Measurements from ENCODE around the gene ARHGEF18.
"Not testable (repeated sequence)": the region's sequence is repeated elsewhere in the genome, so short reads cannot be mapped to it uniquely, and the experiment has no call there.

ARHGEF18 gene

DNA sequence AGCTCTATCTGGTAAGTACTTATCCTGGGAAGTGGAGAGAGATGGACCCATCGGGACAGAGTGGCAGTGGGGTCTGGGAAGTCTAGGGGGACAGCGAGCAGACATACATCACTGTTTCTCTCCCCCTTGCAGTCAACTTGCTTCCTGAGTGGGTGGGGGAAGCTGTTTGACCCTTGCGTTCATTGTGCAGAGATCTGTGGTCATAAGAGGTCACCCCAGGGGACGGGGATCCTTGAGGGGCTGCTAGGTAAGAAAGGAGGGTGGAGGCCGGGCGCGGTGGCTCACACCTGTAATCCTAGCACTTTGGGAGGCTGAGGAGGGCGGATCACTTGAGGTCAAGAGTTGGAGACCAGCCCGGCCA, 474 bp downstream of the ARHGEF18 start:
- DNase-seq (ENCODE audit: low spot score) = no peak

DNA sequence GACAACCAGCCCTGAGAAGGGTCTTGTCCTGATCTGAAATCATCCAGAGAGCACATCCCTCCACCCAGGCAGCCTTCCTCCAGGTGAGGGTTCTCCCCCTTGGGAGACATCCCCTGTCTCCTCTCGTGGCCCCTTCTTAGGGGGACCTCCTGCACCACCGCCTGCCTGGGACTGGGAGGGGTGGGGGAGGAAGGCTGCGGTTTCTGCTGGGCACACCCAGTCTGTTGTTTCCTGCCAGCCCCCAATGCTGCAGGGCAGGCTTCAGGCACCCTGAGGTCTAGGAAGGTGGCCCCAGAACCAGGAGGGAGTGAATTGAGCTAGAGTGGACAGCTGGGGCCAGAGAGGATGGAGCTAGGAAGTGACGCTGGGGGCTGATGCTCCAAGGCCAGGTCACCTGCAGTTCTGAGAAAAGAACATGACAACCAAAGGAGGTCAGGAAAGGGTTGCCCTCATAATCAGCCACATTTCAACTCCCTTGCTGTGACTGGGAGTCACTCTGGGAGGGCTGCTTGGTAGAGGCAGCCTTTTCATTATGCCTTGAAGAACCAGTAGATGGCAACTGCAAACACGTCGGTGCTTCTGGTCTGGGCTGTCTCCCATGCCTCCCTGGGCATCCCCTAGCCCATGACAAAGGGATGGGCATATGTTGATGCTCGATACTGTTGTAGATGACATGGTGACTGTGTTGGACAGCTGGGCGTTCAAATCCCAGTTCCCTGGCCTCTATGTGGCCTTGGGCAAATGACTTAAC, 1.4 kb downstream of the ARHGEF18 start:
- no peak for DNase-seq (ENCODE audit: low spot score)

DNA sequence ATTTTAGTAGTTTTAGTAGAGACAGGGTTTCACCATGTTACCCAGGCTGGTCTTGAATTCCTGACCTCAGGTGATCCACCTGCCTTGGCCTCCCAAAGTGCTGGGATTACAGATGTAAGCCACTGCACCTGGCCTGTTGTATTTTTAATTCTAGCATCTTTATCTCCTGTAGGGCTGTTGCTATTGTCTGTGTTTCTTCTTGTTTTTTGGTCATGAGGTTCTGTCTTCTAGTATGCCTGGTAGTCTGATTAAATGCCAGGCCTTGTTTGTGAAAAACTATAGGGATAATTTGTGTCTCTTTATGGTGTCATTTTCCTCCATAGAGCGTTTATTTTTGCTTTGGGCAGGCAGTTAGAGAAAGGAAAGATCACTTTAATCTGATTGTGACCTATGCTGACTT, 3.1 kb downstream of the ARHGEF18 start:
- no peak for DNase-seq (ENCODE audit: low spot score)

DNA sequence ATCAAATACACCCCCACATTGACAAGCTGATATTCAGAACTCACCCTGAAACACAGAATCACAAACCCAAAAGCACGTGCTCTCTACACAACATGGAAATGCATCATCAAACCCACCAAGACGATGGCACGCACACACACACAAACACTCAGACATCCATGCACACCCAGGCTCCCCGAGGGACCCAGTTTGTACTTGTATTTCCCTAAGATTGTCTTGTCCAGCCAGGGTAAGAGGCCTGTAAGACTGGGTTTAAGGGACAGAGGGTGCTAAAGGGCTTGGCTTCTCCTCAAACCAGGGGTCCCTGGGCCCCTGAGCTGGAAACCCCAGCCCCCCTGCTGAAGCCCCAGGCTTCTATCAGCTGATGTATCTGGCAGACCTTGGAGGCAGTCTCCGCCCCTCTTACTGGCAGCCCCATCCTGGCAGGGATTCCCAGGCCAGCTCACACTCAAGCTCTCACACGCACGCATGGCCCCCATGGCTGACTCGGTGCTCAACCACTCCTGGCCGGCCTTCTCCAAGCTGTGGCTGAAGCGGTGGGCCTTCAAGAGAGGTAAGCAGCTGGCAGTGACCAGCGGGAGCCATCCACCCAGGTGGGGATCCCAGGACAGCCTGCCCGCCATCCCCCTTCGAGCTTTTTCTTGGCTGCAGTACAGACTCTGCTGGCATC, 6.5 kb downstream of the ARHGEF18 start:
- DNase-seq (ENCODE audit: low spot score) = no peak

DNA sequence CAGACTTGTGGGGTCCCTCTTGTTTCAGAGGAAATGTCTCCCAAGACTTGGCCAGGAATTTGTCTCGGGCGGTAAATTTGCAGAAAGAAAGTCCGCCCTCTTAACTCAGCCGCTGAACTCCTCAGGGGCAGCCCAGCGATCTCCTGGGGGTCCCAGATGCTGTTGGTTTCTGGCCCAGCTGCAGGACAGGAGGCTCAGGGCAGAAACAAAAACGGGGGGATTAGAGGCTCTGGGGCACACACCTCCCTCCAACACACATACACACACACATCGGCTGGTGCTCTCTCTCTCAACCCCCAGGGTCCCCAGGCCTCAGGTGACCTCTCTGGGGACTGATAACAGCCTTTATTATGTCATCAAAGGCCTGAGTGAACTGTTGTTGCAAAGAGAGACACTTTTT, 7.1 kb downstream of the ARHGEF18 start:
- no peak for DNase-seq (ENCODE audit: low spot score)

DNA sequence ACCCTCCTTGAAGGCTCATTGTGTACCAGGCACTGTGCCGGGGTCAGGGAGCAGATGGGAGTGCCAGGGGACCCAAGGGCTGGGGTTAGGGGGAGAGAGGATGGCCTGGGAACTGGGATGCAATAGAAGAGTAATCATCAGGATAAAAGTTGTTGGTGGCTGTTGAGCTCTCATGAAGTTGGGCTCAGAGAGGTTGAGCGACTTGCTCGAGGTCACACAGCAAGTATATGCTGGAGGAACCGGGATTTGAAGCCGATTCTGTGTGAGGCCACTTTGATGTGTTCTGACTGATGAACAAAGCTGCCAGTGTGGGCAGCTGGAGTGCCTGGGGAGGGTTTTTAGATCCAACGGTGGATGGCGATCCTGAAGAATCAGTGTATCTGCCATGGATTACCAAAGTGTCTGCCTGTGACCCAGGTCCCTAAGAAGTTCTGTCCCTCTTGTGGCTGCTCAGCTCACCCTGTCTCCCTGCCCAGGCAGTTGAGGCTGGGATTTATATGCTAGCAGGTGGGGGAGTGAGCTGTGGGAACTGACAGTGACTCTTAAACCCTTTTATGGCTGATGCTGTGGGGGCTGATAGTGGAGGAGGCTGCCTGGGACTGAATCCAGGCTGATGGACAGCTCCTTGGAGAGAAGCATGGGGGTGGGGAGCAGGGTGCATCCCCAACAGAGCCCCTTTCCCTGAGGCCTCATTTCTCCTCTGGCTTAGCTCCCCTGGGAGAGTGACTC, 8.3 kb downstream of the ARHGEF18 start:
- no peak for DNase-seq (ENCODE audit: low spot score)

DNA sequence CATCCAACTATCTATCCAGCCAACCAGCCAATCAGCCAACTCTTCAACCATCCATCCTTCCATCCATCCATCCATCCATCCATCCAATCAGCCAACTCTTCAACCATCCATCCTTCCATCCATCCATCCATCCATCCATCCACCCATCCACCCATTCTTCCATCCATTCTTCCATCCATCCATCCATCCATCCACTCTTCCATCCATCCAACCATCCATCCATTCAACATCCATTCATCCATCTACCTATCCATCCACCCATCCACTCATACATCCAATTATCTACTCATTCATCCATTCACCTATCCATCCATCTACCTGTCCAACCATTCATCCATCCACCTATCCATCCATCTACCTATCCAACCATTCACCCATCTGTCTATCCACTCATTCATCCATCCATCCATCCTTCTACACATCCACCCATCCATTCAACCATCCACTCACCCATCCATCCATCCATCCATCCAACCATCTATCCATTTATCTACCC, 9.4 kb downstream of the ARHGEF18 start:
- DNase-seq (ENCODE audit: low spot score) = no peak

DNA sequence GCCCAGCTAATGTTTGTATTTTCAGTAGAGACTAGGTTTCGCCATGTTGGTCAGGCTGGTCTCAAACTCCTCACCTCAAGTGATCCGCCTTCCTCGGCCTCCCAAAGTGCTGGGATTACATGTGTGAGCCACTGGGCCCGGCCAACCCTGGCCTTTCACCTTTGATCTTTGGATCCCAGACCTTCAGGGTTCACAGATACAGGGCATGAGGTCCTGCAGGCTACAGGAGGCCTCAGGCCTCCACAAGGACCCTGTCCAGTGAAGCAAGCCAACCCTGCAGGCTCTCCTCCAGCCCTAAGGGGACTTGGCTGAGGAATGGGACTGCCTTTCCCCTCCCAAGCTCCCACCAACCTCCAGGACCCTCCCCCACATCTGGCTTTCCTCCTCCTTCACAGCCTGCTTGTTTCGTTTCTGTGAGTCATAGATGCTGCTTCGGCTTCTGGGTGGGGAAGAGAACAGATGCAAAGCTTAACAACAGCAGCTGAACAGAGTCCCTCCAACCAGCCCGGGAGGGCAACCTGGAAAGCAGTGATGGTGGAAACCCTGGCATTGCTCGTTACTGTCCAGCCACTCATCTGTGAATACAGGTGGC, 11.8 kb downstream of the ARHGEF18 start:
- no peak for DNase-seq (ENCODE audit: low spot score)

DNA sequence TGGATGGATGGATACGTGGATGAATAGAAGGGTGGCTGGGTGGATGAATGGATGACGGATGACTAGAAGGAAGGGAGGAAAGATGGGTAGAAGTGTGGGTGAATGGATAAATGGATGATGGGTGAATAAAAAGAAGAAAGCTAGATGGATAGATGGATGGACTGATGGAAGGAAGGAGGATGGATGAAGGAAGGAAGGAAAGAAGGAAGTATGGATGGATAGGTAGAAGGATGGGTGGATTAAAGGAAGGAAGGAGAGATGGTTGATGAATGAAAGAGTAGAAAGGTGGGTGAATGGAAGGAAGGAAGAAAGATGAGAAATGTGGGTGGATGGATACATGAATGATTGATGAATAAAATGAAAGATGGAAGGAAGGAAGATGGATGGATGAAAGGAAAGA, 14.5 kb downstream of the ARHGEF18 start:
- no peak for DNase-seq (ENCODE audit: low spot score)

DNA sequence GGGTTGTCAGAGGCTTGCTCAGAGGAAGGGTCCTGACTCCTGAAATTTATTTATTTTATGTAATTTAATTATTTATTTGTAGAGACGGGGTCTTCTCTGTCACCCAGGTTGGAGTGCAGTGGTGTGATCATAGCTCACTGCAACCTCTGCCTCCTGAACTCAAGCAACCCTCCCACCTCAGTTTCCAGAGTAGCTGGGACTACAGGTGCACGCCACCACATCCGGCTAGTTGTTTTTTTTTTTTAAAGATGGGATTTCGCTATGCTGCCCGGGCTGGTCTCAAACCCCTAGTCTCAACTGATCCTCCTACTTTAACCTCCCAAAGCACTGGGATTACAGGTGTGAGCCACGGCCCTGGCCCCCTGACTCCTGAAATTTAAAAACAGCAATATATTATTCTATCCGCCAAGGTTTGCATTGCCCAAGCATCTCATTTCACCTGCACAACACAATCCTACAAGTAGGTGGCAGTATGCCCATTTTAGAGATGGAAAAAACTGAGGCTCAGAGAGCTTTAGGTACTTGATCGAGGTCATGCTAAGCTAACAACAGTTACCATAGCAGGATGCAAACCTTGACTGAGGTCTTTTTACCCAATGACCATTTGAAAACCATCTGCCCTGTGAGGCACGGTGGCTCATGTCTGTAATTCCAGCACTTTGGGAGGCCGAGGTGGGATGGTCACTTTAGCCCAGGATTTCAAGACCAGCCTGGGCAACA, 18.1 kb downstream of the ARHGEF18 start:
- peak; percentile 46 for DNase-seq (ENCODE audit: low spot score)

DNA sequence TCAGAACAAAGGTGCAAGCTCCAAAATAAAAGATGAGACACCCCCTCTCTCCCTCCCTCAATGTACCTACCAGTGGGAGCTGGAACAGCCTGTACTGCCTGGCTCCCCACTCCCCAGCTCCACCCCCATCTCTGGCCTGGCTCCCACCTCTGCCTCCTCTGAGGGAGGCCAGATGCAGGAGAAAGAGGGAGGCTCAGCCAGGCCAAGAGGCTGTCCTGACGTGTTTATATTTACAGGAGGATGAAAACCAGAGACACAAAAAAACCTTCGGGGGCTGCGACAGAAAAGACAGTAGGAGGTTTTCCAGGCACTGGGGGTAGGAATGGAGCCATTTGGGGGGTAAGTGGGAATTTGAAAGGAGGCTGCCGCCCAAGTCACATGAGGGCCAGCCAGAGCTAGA, 19.7 kb downstream of the ARHGEF18 start:
- no peak for DNase-seq (ENCODE audit: low spot score)

DNA sequence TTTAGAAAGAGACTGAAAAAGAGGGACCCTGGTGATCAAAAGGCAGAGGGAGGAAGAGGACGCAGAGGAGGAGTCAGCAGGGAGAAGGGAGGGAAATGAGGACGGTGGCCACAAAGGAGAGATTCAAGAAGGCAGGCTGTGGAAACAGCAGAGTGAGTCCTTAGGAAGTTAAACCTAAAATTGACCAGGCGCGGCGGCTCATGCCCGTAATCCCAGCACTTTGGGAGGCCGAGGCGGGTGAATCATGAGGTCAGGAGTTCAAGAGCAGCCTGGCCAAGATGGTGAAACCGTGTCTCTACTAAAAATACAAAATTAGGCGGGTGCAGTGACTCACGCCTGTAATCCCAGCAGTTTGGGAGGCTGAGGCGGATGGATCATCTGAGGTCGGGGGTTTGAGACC, 20.1 kb downstream of the ARHGEF18 start:
- not testable (repeated sequence) for DNase-seq (ENCODE audit: low spot score)

DNA sequence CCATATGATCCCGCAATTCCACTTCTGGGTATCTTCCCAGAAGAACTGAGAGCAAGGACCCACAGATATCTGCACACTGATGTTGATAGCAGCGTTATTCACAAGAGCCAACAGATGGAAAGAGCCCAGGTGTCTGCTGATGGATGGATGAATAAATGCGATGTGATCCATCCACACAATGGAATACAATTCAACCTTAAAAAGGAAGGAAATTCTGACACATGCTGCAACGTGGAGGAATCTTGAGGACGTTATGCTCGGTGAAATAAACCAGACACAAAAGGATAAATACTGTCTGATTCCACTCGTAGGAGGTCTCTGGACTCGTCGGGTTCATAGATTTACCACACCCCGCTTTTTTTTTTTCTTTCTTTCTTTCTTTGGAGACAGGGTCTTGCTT, 21.8 kb downstream of the ARHGEF18 start:
- no peak for DNase-seq (ENCODE audit: low spot score)

DNA sequence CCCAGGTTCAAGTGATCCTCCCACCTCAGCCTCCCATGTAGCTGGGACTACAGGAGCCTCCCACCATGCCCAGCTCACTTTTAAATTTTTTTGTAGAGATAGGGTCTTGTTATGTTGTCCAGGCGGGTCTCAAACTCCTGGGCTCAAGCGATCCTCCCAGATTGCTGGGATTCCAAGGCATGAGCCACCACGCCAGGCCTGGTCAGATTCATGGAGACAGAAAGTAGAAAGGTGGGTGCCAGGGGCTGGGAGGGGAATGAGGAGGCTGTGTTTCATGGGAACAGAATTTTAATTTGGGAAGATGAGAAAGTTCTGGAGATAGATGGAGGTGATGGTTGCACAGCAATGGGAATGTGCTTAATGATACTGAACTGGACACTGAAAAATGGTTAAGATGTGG, 22.3 kb downstream of the ARHGEF18 start:
- no peak for DNase-seq (ENCODE audit: low spot score)

DNA sequence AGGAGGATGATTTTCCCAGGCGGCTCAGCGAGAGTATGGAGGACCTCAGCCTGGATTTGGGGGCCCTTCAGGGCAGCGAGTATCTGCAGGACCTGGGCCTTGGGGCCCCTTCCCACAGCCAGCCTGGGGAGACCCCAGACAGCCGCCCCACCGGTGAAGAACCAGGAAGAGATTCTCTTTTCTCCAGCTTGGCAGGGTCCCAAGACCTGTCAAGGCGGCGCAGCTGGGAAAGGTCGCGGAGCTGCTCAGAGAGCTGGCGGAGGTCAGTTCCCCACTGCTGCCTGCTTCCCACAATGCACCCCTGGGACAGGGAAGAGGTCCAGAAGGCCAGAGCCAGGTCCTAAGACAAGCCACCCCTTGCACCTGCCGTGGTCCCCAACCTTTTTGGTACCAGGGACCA, 24.1 kb downstream of the ARHGEF18 start:
- DNase-seq (ENCODE audit: low spot score) = no peak

DNA sequence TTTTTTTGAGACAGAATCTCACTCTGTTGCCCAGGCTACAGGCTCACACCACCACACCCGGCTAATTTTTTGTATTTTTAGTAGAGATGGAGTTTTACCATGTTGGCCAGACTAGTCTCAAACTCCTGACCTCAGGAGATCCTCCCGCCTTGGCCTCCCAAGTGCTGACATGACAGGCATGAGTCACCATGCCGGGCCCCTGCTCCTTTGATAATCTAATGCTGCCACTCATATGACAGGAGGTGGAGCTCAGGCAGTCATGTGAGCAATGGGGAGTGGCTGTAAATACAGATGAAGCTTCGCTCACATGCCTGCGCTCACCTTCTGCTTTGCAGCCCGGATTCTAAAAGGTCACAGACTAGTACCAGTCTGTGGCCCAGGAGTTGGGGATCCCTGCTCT, 25.1 kb downstream of the ARHGEF18 start:
- peak; percentile 52 for DNase-seq (ENCODE audit: low spot score)

DNA sequence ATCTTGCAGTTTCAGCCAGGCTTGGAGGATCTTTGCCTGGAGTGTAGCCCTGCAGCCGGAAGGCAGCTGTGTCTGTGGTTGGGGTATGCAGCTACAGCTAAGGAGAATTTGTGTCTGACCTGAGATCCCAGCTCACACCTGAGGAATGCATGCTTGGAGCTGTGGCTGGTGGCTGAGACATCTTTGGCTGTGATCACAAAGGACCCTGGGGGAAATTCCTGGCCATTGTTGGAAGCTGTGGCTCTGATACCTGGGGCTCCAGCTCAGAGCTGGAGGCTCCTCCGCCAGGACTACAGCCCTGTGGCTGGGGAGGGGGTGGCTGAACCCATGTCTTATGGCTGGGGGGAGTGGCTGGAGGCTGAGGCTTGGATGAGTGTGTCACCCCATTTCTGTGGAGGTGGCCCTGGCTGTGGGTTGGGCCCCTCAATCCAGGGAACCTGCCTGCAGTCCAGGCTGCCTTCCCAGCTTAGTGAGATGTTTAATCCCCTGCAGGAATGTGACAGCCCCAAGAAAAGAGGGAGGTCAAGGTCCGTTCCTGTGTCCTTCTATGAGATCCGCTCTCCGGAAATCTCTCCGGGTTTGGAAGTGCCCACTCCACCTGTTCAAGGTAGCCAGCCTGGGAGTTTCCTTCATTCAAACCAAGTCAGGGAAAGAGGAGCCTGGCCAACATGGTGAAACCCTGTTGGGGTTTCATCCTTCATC, 27.6 kb downstream of the ARHGEF18 start:
- no peak for DNase-seq (ENCODE audit: low spot score)

DNA sequence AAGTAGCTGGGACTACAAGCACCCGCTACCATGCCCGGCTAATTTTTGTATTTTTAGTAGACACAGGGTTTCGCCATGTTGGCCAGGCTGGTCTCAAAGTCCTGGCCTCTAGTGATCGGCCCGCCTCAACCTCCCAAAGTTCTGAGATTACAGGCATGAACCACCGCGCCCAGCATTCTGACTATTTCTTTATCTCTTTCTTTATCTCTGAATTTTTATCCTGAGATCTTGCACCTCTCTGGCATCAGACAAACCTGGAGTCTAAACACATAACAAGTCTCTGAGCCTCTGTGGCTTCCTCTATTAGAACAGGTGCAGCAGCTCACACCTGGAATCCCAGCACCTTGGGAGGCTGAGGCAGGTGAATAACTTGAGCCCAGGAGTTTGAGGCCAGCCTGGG, 28.5 kb downstream of the ARHGEF18 start:
- no peak for DNase-seq (ENCODE audit: low spot score)

DNA sequence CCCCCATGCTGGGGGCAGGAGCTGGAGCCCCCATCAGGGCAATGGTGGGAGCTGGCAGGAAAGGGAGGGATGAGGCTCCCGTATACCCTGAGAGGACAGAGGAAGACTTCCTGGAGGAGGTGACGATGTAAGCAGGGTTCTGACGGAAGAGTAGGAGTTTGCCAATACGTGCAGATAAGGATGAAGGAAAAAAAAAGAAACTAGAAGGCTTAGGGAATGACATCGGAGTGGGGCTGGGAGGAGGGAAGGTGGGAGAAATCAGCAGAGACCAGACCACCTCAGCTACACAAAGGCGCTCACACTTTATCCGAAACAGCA, 32.3 kb downstream of the ARHGEF18 start:
- no peak for DNase-seq (ENCODE audit: low spot score)

DNA sequence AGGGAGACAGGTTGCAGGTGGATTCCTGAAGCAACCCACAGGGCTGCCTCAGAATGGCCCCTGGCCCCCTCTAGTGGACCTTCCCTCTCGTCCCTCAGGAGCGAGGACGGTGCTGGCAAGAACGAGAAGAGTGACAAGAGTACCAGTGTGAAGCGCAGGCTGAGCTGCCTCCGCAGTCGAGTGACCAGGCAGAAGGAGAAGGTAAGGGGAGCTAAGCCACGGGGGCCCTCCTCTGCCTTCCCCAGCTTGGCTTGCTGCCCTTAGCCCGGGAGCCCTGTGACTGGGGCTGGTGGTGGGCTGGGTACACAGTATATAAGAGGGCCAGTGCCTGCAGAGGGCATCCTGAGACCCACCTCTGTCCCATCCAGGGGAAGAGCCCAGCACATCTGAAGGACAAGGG, 34.0 kb downstream of the ARHGEF18 start:
- DNase-seq (ENCODE audit: low spot score) = no peak

DNA sequence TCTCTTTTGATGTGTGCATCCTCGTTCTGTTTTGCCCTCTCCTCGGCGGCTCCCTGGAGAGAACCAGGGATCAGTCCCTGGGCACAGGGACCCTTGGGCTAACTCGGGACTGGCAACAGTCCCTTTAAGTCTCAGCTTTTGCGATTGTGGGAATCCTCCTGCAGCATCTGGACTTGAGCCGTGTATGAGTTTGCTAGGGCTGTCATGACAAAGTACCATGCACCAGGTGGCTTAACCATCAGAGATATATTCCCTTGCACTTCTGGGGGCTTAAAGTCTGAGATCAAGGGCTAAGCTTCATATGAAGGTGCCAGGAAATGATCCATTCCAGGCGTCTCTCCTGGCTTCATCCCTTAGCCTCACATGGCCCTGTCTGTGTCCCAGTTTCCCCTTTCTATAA, 34.5 kb downstream of the ARHGEF18 start:
- DNase-seq (ENCODE audit: low spot score) = no peak

DNA sequence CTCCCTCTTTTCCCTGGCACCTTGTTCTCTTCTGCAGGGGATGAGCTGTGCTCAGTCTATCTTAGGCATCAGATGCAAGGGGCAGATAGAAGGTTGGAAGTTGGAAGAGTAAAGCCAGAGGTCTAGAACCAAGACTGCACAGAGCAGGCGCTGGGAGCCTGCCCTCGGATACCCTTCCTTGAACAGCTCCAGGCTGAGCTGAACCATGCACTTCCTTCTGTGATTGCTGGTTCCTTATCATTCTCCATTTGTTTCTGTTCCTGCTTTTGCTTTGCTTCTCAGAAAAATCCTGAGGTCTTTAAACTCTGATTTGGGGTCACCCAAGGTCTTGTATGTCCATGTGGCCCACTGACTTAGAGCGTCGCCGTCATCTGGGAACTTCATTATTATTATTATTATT, 36.3 kb downstream of the ARHGEF18 start:
- DNase-seq (ENCODE audit: low spot score) = no peak
